HEK293 (cell line): Measurements from ENCODE around the gene RPS29.
A peak's percentile ranks its signal among the peaks of the same experiment; 100 is the strongest.

Experiments used
- CTCF ChIP-seq: fragments of 450-650 bp; formaldehyde crosslinking; IDR thresholded peaks from 2 replicates; pipeline ENCODE4 v1.5.1; 2016; ENCODE audit warnings: missing biosample characterization, missing genetic modification characterization
- PATZ1 ChIP-seq: fragments of 450-650 bp; formaldehyde crosslinking; IDR thresholded peaks from 2 replicates; pipeline ENCODE4 v1.5.1; 2016; ENCODE audit warnings: missing biosample characterization, missing genetic modification characterization
- YY2 ChIP-seq: fragments of 450-650 bp; formaldehyde crosslinking; IDR thresholded peaks from 2 replicates; pipeline ENCODE4 v1.5.1; 2016; ENCODE audit warnings: missing biosample characterization, missing genetic modification characterization
- ZBTB10 ChIP-seq: fragments of 450-650 bp; formaldehyde crosslinking; IDR thresholded peaks from 2 replicates; pipeline ENCODE4 v1.5.1; 2016; ENCODE audit warnings: missing biosample characterization, missing genetic modification characterization
- ZBTB21 ChIP-seq: fragments of 450-650 bp; formaldehyde crosslinking; IDR thresholded peaks from 2 replicates; pipeline ENCODE4 v1.5.1; 2017; ENCODE audit warnings: missing biosample characterization, missing genetic modification characterization
- ZNF138 ChIP-seq: fragments of 450-650 bp; formaldehyde crosslinking; IDR thresholded peaks from 2 replicates; pipeline ENCODE4 v1.5.1; 2016; ENCODE audit warnings: missing biosample characterization, missing genetic modification characterization, borderline replicate concordance
- ZNF239 ChIP-seq: fragments of 450-650 bp; formaldehyde crosslinking; IDR thresholded peaks from 2 replicates; pipeline ENCODE4 v1.5.1; 2016; ENCODE audit warnings: missing biosample characterization, missing genetic modification characterization
- ZNF274 ChIP-seq, 2 experiments: fragments of 200-500 bp in 1 of 2; fragments of 450-650 bp in 1 of 2; sonication (Bioruptor generic) in 1 of 2; formaldehyde crosslinking in 1 of 2; IDR thresholded peaks; 2 replicates each; pipeline versions ENCODE4 v1.5.1 to v1.6.1; 2014 to 2016; ENCODE audit warnings: borderline replicate concordance in 1 of 2, inconsistent platforms in 1 of 2, low read length in 1 of 2, missing biosample characterization in 1 of 2, missing genetic modification characterization in 1 of 2
- ZNF324 ChIP-seq: fragments of 450-650 bp; formaldehyde crosslinking; IDR thresholded peaks from 2 replicates; pipeline ENCODE4 v1.5.1; 2016; ENCODE audit warnings: missing biosample characterization, missing genetic modification characterization
- ZNF37A ChIP-seq: fragments of 450-650 bp; IDR thresholded peaks from 2 replicates; pipeline ENCODE4 v1.5.1; 2018; ENCODE audit warnings: missing biosample characterization, missing genetic modification characterization
- ZNF561 ChIP-seq: fragments of 450-650 bp; IDR thresholded peaks from 2 replicates; pipeline ENCODE4 v1.5.1; 2018; ENCODE audit warnings: missing biosample characterization, missing genetic modification characterization, borderline replicate concordance

GRCh38 chr14:49598485-49599300, 12.5 kb upstream of the RPS29 start, which contains the start of gene LRR1:
- TF ChIP-seq ZBTB21 (tag by site-specific recombination) = peak; percentile 51; the same call in 1 of the 2 replicates
- peak; percentile 5; the same call in 1 of the 2 replicates for TF ChIP-seq CTCF (tag by site-specific recombination)
- no peak for TF ChIP-seq ZNF561 (tag by site-specific recombination)
- no peak for TF ChIP-seq ZBTB10
- TF ChIP-seq ZNF324 (tag by site-specific recombination) = peak; percentile 70; the same call in 1 of the 2 replicates
- TF ChIP-seq ZNF274 (IDR thresholded peaks at IDR 0.05; ENCODE audit: low read length) = no peak
- TF ChIP-seq ZNF274 (tag by site-specific recombination; IDR thresholded peaks at IDR 0.05; ENCODE audit: borderline replicate concordance) = no peak
- no peak; the same call in 1 of the 2 replicates for TF ChIP-seq PATZ1
- TF ChIP-seq YY2 (tag by site-specific recombination) = peak; percentile 91
- TF ChIP-seq ZNF37A (tag by site-specific recombination) = no peak
- TF ChIP-seq ZNF138 = no peak
- no peak for TF ChIP-seq ZNF239 (tag by site-specific recombination)
